SK-N-SH (cell line): ENCODE data around the gene PSEN2.

ENCODE experiments used
- CTCF ChIP-seq: fragments of 200-600 bp; sonication (generic); IDR thresholded peaks from 2 replicates; pipeline ENCODE4 v1.6.1; 2017; ENCODE audit warnings: antibody characterized with exemption, mild to moderate bottlenecking, moderate library complexity
- EP300 ChIP-seq, 2 experiments: IDR thresholded peaks; 2 replicates each; pipeline versions ENCODE4 v1.4.0 to v1.6.1; 2012; ENCODE audit warnings: borderline replicate concordance in 1 of 2, low read depth in 1 of 2, low read length in 1 of 2
- FOSL2 ChIP-seq: IDR thresholded peaks from 2 replicates; pipeline ENCODE4 v1.4.0; 2012; ENCODE audit warnings: low read depth, mild to moderate bottlenecking, moderate library complexity, borderline replicate concordance
- IRF3 ChIP-seq: fragments of 150-350 bp; IDR thresholded peaks from 2 replicates; pipeline ENCODE4 v1.6.1; 2016; ENCODE audit warnings: mild to moderate bottlenecking, low read depth, low read length
- JUND ChIP-seq: IDR thresholded peaks from 2 replicates; pipeline ENCODE4 v1.4.0; 2012
- MAX ChIP-seq: IDR thresholded peaks from 2 replicates; pipeline ENCODE4 v1.4.0; 2012; ENCODE audit warnings: low read depth
- POLR2AphosphoS5 ChIP-seq: IDR thresholded peaks from 2 replicates; pipeline ENCODE4 v1.6.1; 2012; ENCODE audit warnings: low read depth, low read length
- RAD21 ChIP-seq: IDR thresholded peaks from 2 replicates; pipeline ENCODE4 v1.6.1; 2012; ENCODE audit warnings: mild to moderate bottlenecking, low read length
- SMC3 ChIP-seq: IDR thresholded peaks from 2 replicates; pipeline ENCODE4 v1.6.1; 2012; ENCODE audit warnings: low read depth, low read length, improper control_type of control experiment
- USF2 ChIP-seq: fragments of 150-350 bp; IDR thresholded peaks from 2 replicates; pipeline ENCODE4 v1.6.1; 2017; ENCODE audit warnings: antibody characterized with exemption, low read length, low read depth, borderline replicate concordance
- TF ChIP-seq, protein P1 (sequence below): IDR thresholded peaks from 2 replicates; pipeline ENCODE4 v1.6.1; 2012; ENCODE audit warnings: mild to moderate bottlenecking, low read depth, low read length, moderate library complexity

DNA sequence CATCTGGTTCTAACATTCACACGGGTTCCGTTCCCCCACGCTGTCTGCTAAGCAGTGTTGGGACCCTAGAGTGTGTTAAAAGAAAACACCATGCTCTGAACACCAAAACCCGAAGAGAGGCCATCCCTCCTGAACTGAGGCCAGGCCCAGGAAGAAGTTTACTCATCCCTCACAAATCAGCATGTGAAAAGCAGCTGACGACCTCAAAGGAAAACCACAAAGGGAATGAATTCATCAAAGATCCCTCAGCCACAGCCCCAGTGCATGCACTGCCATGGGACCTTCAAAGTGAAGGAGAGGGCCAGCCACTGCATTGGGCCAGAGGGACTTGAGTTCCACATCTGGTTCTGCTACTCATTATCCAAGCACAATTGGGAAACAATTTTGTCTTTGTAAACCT lies 7.0 kb upstream of the PSEN2 start:
- TF ChIP-seq EP300 (IDR thresholded peaks at IDR 0.05; ENCODE audit: borderline replicate concordance in 1 of 2, low read depth in 1 of 2, low read length in 1 of 2) = no peak
- no peak for TF ChIP-seq RAD21
- no peak for TF ChIP-seq FOSL2
- TF ChIP-seq CTCF = no peak
- TF ChIP-seq, protein P1, sequence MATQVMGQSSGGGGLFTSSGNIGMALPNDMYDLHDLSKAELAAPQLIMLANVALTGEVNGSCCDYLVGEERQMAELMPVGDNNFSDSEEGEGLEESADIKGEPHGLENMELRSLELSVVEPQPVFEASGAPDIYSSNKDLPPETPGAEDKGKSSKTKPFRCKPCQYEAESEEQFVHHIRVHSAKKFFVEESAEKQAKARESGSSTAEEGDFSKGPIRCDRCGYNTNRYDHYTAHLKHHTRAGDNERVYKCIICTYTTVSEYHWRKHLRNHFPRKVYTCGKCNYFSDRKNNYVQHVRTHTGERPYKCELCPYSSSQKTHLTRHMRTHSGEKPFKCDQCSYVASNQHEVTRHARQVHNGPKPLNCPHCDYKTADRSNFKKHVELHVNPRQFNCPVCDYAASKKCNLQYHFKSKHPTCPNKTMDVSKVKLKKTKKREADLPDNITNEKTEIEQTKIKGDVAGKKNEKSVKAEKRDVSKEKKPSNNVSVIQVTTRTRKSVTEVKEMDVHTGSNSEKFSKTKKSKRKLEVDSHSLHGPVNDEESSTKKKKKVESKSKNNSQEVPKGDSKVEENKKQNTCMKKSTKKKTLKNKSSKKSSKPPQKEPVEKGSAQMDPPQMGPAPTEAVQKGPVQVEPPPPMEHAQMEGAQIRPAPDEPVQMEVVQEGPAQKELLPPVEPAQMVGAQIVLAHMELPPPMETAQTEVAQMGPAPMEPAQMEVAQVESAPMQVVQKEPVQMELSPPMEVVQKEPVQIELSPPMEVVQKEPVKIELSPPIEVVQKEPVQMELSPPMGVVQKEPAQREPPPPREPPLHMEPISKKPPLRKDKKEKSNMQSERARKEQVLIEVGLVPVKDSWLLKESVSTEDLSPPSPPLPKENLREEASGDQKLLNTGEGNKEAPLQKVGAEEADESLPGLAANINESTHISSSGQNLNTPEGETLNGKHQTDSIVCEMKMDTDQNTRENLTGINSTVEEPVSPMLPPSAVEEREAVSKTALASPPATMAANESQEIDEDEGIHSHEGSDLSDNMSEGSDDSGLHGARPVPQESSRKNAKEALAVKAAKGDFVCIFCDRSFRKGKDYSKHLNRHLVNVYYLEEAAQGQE = no peak
- no peak for TF ChIP-seq MAX
- TF ChIP-seq IRF3 = no peak
- TF ChIP-seq SMC3 = no peak
- no peak for TF ChIP-seq JUND
- TF ChIP-seq POLR2AphosphoS5 = no peak
- TF ChIP-seq USF2 = no peak
